Body of pancreas (tissue), 4 donors: Measurements from ENCODE around the gene NDUFA12. TPM values are rescaled to one million over a fixed set of nuclear protein-coding genes. Genes with fewer than 3 reads are reported as not detected.

Source experiments
- ATAC-seq: fragments of 150-250 bp; one replicate; pipeline ENCODE4 v1.9.1; 2016
- DNase-seq, 4 donors: peaks; one replicate each; pipeline ENCODE4 v3.0.0-alpha.2; 2019
- H3K27ac ChIP-seq, 4 donors: fragments of 200-600 bp; sonication (generic); 1 replicate in 3 of 4; 2 replicates in 1 of 4; pipeline versions ENCODE4 v1.5.1 to v1.6.1; 2016 to 2019; ENCODE audit warnings: mild to moderate bottlenecking in 1 of 4, mixed read lengths in 1 of 4, moderate library complexity in 1 of 4
- H3K27me3 ChIP-seq, 2 donors: fragments of 200-600 bp; sonication (generic); one replicate each; pipeline ENCODE4 v1.6.0; 2016; ENCODE audit warnings: mild to moderate bottlenecking in 1 of 2
- H3K36me3 ChIP-seq, 2 donors: fragments of 200-600 bp; sonication (generic); replicated peaks in 1 of 2; 2 replicates each; pipeline ENCODE4 v1.5.1; 2016; ENCODE audit warnings: low read depth in 2 of 2; ENCODE audit not compliant: insufficient read depth in 1 of 2
- H3K4me1 ChIP-seq: fragments of 200-600 bp; sonication (generic); one replicate; pipeline ENCODE4 v1.6.0; 2016
- H3K4me3 ChIP-seq, 2 donors: fragments of 200-600 bp; sonication (generic); 1 replicate in 1 of 2; 2 replicates in 1 of 2; pipeline ENCODE4 v1.5.1; 2016 to 2019
- H3K9me3 ChIP-seq, 3 donors: fragments of 200-600 bp; sonication (generic); 1 replicate in 2 of 3; 2 replicates in 1 of 3; pipeline ENCODE4 v1.5.1; 2016
- POLR2A ChIP-seq, 3 donors: fragments of 450-650 bp; IDR thresholded peaks; one replicate each; pipeline ENCODE4 v1.6.1; 2016; ENCODE audit warnings: antibody characterized with exemption in 3 of 3, mild to moderate bottlenecking in 2 of 3
- WGBS, 2 donors: methylation state at CpG; one replicate each; pipeline ENCODE4 v1.1.5; 2017; 5-methylcytosine and 5-hydroxymethylcytosine counted together
- intact Hi-C: fragments of 100-400 bp; cut with DNase I; formaldehyde crosslinking; loops from one replicate; pipeline ENCODE4 v1.15.1; 2023
- total RNA-seq, 2 donors: library from RNA; depleted of rRNA; stranded (reverse); fragments of >200 nt; gene quantifications; one replicate each; pipeline ENCODE4 v1.1.0, GENCODE V29; 2016
- TF ChIP-seq, protein P1 (sequence below), 7 experiments: fragments of 450-650 bp in 4 of 7; fragments of 200-600 bp in 3 of 7; sonication (generic) in 3 of 7; IDR thresholded peaks; one replicate each; pipeline ENCODE4 v1.5.1; 2016 to 2019; ENCODE audit warnings: antibody characterized with exemption in 7 of 7

Gene NDUFA12
- total RNA-seq, 2 donors from 2014 or later = 21.4 to 41.0 TPM

DNA sequence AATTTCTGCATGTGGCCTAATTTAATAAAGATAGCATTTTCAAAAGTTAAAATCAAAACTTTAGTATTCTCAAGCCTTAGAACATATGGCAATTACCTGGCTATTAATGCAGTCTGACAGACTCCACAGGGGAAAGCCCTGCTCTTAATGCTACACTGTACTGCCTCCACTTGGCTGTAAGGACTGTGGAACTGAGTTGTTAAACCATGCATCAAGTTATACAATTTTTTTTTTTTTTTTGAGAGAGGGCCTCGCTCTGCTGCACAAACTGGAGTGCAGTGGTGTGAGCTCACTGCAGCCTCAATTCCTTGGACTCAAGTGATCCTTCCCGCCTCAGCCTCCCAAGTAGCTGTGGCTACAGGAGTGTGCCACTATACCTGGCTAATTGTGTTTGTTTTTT is 19.0 kb upstream of the NDUFA12 start:
- WGBS, 2 donors = 92 to 97% methylated on average over 2 of the region's 2 CpGs
- DNase-seq = no peak
- Histone ChIP-seq H3K36me3 (no peaks in the 10 kb centered on the region), H3K27me3 (no peaks in the 10 kb centered on the region), H3K4me3 (no peak overlapping the region), H3K9me3 (no peaks in the 10 kb centered on the region), H3K27ac (no peak overlapping the region), H3K4me1 (no peaks in the 10 kb centered on the region)
- no peak for TF ChIP-seq POLR2A (IDR thresholded peaks at IDR 0.05)
- TF ChIP-seq, protein P1, sequence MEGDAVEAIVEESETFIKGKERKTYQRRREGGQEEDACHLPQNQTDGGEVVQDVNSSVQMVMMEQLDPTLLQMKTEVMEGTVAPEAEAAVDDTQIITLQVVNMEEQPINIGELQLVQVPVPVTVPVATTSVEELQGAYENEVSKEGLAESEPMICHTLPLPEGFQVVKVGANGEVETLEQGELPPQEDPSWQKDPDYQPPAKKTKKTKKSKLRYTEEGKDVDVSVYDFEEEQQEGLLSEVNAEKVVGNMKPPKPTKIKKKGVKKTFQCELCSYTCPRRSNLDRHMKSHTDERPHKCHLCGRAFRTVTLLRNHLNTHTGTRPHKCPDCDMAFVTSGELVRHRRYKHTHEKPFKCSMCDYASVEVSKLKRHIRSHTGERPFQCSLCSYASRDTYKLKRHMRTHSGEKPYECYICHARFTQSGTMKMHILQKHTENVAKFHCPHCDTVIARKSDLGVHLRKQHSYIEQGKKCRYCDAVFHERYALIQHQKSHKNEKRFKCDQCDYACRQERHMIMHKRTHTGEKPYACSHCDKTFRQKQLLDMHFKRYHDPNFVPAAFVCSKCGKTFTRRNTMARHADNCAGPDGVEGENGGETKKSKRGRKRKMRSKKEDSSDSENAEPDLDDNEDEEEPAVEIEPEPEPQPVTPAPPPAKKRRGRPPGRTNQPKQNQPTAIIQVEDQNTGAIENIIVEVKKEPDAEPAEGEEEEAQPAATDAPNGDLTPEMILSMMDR (IDR thresholded peaks at IDR 0.05) = no peak
- ATAC-seq = no peak
- intact Hi-C loops = no loop called here

DNA sequence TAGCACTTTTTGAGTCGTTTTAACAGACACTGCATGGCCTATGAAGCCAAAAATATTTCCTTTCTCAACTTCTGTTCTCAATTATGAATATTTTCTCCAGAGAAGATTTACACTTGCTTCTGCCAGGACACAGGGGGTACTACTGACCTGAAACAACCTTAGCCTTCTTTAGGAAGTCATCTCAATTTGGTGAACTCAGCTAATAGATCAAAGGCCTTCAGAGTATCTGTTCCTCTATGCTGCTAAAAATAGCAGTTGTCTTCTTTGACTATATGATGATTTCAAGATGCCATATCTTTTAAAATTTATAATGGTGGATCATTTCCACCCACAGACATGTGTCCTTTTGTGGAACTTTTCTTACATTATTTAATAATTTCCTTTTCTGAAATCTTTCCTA is 14.0 kb upstream of the NDUFA12 start:
- Histone ChIP-seq H3K27me3 (no peaks in the 10 kb centered on the region), H3K36me3 (no peaks in the 10 kb centered on the region), H3K9me3 (no peaks in the 10 kb centered on the region), H3K4me1 (no peaks in the 10 kb centered on the region), H3K27ac (no peak overlapping the region), H3K4me3 (no peak overlapping the region)
- TF ChIP-seq POLR2A (IDR thresholded peaks at IDR 0.05) = no peak
- TF ChIP-seq, protein P1 (IDR thresholded peaks at IDR 0.05) = no peak
- WGBS, 2 donors = 65 to 68% methylated on average over 1 of the region's 1 CpG
- intact Hi-C loops = no loop called here
- DNase-seq = no peak
- ATAC-seq = no peak

DNA sequence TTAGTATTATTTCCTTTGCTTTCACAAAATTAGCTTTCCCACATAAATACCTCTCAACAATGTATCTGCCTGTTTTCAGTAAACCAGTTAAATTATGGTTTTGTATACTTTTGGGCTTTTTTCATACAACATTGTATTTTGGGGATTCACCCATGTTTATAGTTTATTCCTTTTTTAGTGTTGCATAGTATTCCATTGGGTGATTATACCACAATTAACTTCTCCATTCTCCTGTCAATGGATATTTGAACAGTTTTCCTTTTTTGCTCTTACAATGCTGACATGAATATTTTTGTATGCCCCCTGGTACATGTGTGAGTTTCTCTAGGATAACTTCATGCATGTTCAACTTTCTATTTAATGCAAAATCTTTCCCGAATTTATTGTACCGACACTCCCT is 12.6 kb upstream of the NDUFA12 start:
- Histone ChIP-seq H3K36me3 (no peaks in the 10 kb centered on the region), H3K27ac (no peak overlapping the region), H3K9me3 (no peaks in the 10 kb centered on the region), H3K27me3 (no peaks in the 10 kb centered on the region), H3K4me3 (no peak overlapping the region), H3K4me1 (no peaks in the 10 kb centered on the region)
- ATAC-seq = no peak
- TF ChIP-seq POLR2A (IDR thresholded peaks at IDR 0.05) = no peak
- TF ChIP-seq, protein P1 (IDR thresholded peaks at IDR 0.05) = no peak
- intact Hi-C loops = no loop called here
- no peak for DNase-seq
- 95 to 100% methylated on average over 2 of the region's 2 CpGs for WGBS, 2 donors

DNA sequence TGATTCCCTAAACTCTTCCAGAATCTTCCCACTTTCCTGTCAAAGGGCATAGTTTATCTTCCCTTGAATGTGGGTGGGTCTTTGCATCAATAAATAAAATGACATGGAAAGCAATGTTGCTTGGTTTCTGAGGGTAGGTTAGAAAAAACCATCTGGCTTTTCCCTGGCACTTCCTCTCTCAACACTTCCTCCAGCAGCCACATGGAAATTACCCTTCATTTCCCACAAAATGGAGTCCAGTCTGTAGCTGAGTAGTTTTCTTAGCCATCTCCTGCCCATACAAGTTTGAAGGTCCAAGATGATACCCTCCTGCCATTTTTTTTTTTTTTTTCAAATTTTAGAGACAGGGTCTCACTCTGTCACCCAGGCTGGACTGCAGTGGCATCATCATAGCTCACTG is 11.1 kb upstream of the NDUFA12 start:
- DNase-seq (no peak), ATAC-seq (no peak)
- intact Hi-C loops = no loop called here
- TF ChIP-seq, protein P1 (IDR thresholded peaks at IDR 0.05) = no peak
- H3K27ac ChIP-seq = no peak overlapping the region
- H3K9me3 ChIP-seq = no peaks in the 10 kb centered on the region
- no peak overlapping the region for H3K4me3 ChIP-seq
- H3K4me1 ChIP-seq = no peaks in the 10 kb centered on the region
- no peaks in the 10 kb centered on the region for H3K27me3 ChIP-seq
- H3K36me3 ChIP-seq = no peaks in the 10 kb centered on the region

DNA sequence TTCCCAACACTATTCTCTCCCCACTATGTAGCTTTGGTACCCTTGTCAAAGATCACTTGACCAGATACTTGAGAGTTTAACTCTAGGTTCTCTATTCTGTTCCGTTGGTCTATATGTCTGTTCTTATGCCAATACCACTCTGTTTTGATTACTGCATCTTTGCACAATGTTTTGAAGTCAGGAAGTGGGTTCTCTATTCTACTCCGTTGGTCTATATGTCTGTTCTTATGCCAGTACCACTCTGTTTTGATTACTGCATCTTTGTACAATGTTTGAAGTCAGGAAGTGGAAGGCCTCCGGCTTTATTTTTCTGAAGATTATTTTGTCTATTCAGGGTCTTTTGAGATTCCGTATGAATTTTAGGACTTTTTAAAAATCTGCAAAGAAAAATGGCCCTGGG is 2.7 kb upstream of the NDUFA12 start:
- peaks cover 12% of the 10 kb centered on the region for H3K4me1 ChIP-seq
- no peaks in the 10 kb centered on the region for H3K27me3 ChIP-seq
- no peak overlapping the region for H3K27ac ChIP-seq
- intact Hi-C loops = no loop called here
- no peaks in the 10 kb centered on the region for H3K9me3 ChIP-seq
- no peaks in the 10 kb centered on the region for H3K36me3 ChIP-seq
- TF ChIP-seq POLR2A (IDR thresholded peaks at IDR 0.05) = no peak
- TF ChIP-seq, protein P1 (IDR thresholded peaks at IDR 0.05) = no peak
- no peak for DNase-seq
- H3K4me3 ChIP-seq = no peak overlapping the region
- 72 to 88% methylated on average over 4 of the region's 4 CpGs for WGBS, 2 donors
- ATAC-seq = no peak
